GM18508 (cell line): Measurements from ENCODE around the gene TGFBRAP1.

Experiments used
- ATAC-seq: cut with Tn5 transposase; IDR thresholded peaks from one replicate; pipeline ENCODE4 v1.9.1; 2021; ENCODE audit warnings: moderate number of reproducible peaks; ENCODE audit not compliant: insufficient read depth, unreplicated experiment

The TGFBRAP1 gene

DNA sequence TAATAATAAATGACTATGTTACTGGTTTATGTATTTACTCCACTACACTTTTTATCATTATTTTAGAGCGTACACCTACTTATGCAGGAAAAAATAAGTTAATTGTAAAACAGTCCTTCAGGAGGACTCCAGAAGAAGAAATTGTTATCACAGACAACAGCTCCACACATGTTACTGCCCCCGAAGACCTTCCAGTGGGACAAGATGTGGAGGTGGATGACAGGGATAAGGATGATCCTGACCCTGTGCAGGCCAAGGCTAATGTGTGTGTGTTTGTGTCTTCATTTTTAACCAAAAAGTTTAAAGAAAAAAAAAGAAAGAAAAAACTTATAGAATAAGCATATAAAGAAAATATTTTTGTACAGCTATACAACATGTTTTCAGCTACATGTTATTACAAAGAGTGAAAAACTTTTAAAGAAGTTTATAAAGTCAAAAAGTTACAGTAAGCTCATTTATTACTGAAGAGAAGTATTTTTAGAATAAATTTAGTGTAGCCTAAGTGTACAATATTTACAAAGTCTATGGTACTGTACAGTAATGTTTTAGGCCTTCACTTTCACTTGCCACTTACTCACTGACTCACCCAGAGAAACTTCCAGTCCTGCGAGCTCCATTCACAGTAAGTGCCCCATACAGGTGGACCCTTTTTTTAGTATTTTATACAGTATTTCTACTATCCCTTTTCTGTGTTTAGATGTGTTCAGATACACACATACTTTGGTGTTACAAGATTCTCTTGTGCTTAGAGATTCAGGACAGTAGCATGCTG, 7.5 kb downstream of the TGFBRAP1 start:
- ATAC-seq, result no peak

GRCh38 chr2:105320651-105321215, 8.8 kb downstream of the TGFBRAP1 start:
- ATAC-seq, result no peak

DNA sequence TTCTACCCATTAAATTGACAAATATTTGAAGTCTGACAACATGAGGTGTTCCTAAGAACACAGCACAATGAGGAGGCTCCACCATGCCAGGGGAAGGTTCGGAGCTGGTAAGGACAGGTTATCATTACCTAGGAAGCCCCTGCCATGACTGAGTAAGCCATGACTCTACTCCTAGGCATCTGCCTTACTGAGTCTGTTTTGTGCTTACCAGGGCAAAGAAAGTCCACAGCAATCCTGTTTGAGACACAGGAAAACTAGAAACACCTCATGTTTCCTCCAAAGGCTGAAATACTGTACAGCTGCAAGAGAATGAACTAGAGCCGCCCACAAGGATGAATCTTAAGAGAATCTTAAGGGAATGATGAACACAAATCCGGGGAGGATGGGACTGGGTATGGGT, 11.6 kb downstream of the TGFBRAP1 start:
- ATAC-seq, result no peak

GRCh38 chr2:105315314-105315713, 14.2 kb downstream of the TGFBRAP1 start:
- peak; percentile 50 for ATAC-seq

- peak; percentile 54 for ATAC-seq
Measured at GRCh38 chr2:105313877-105314276, 15.7 kb downstream of the TGFBRAP1 start.

DNA sequence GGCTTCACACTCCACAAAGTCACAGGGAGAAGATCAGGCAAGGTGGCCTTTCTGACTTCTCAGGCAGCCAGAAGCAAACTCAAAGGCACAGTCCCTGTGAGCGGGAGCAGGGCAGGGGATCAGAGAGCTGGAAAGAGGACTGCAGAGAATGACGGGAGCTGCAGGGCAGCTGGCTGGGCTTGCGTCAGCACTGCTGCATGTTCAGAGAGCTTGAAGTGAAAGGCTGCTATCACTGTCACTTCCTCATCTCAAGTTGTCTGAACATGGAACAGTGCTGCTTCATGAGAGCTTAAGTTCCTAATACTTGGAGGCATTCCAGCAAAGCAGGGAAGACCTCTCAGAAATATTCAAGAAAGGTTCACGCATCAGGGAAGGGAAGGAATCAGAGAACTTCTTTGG, 20.4 kb downstream of the TGFBRAP1 start:
- no peak for ATAC-seq

- no peak for ATAC-seq
Measured at GRCh38 chr2:105308382-105309146, 21.0 kb downstream of the TGFBRAP1 start.

DNA sequence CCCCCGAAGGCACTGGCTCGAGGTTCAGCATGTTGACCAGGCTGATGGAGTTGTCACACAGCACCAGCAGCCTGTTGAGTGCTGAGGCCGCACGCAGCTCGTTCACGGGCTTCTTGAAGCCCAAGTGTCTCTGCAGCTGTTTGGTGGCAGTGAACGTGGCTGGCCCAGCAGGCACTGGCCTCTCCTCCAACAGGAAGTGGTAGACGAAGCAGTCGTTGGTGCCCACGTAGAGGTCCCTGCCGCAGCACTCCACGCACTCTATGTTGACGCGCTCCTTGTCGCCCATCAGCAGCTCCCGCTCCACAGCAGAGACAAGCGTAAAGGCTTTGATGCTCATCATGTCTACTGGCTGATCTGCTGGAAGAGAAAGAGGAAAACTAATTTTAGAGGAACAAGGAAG, 21.6 kb downstream of the TGFBRAP1 start:
- no peak for ATAC-seq

DNA sequence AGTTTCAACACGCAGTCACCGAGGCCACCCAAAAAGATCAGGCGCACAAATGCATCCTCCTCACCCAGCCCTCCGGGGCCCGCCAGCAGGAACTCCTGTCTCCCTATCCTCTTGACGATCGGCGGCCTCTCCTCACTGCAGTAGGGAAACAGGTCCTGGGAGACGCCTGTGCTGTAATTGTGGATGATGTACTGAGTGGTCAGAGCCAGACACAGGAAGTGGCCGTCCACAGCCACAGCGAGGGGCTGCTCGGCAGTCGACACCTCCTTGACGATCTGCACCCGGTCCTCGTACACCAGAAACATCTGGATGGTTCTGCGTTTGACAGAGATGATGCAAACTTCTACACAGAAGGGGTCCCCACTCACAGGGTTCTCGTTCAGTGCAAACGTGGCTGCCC, 22.0 kb downstream of the TGFBRAP1 start:
- no peak for ATAC-seq

DNA sequence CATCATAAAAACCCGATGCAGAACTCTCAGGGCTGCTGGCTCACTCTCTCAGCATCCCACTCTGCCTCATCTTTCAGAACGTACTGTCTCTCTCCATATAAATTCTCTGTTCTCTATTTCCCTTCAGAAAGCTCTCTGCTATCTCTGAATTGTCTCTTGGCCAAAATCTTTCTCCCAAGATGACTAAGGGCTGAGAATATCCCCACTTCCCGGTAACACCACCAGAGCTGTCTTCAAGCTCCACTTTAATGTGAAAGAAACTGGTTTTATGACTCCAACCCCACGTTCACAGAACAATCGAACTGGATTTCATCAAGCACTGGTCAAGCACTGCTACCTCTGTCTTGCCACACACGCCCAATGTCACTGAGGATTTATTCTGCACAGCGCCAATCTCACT, 22.4 kb downstream of the TGFBRAP1 start:
- no peak for ATAC-seq

DNA sequence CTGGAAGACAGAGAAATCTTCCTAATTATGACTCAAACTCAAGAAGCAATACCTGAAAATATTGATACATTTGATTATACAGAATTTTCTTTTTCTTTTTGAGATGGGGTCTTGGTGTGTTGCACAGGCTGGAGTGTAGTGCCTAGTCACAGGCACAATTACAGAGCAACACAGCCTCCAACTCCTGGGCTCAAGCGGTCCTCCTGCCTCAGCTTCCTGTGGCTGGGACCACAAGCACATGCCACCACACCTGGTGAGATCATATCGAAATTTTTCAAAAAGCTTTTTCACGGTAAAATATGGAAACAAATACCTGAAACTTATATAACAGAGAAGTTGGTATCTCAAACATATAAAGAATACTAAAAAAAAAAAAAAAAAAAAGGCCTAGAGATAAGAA, 27.9 kb downstream of the TGFBRAP1 start:
- ATAC-seq, result no peak

GRCh38 chr2:105299290-105299689, 30.2 kb downstream of the TGFBRAP1 start:
- ATAC-seq, result no peak

DNA sequence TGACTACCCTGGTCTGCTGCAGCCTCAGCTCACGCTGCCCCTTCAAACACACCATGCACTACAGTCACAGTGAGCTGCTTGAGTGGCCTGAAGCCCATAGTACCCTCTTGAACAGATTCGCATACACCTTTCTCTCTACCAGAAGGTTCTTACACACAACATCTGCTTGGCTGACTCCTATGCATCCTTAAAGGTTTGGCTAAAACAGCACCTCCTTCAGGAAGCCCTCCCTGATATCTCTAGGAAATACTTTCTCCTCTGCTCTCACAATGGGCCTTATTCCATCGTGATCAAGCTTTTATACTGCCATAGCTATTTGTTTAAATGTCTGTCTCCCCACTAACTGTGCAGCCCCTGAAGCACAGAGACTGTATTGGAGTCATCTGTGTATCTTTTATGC, 31.5 kb downstream of the TGFBRAP1 start:
- ATAC-seq, result no peak

GRCh38 chr2:105297216-105297615, 32.3 kb downstream of the TGFBRAP1 start:
- no peak for ATAC-seq

GRCh38 chr2:105296017-105296611, 33.4 kb downstream of the TGFBRAP1 start:
- ATAC-seq, result no peak

- ATAC-seq, result no peak
Measured at GRCh38 chr2:105294844-105295481, 34.6 kb downstream of the TGFBRAP1 start.

- ATAC-seq, result no peak
Measured at GRCh38 chr2:105294046-105294445, 35.5 kb downstream of the TGFBRAP1 start.

- no peak for ATAC-seq
Measured at GRCh38 chr2:105291981-105292380, 37.6 kb downstream of the TGFBRAP1 start.

GRCh38 chr2:105290981-105291660, 38.4 kb downstream of the TGFBRAP1 start:
- no peak for ATAC-seq

DNA sequence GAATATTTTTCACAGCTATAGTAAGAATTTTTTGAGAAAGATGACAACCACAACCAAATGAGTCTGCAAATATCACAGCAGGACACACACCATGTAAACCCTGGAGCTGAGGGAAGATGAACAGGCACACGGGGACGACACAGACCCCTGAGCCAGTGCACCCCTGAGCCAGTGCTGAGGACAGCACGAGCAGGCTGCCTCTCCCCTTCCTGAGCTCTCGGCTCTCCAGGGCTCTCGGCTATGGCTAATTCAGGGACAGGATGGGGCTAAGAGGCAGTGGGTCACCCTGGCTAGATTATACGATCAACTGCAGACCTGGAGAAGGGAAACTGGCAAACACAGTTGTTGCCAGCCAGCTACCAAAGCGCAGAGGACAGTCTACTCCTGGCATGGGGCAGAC, 41.4 kb downstream of the TGFBRAP1 start:
- ATAC-seq, result no peak
